AG04450 (cell line): Measurements from ENCODE around the gene SORCS2. TPM values are rescaled to one million over a fixed set of nuclear protein-coding genes. Genes with fewer than 3 reads are reported as not detected.

Source experiments
- CTCF ChIA-PET: fragments of 300-600, 350-600 bp; formaldehyde crosslinking; extraction: SDS; loops from one replicate; lab custom pipeline; 2022; ENCODE audit warnings: antibody characterized with exemption, inconsistent platforms; lab: Charles Lee
- POLR2A ChIA-PET: fragments of 350-600 bp; formaldehyde crosslinking; extraction: SDS; loops from one replicate; lab custom pipeline; 2021; ENCODE audit warnings: antibody characterized with exemption, inconsistent platforms; lab: Yijun Ruan, JAX
- DNase-seq: peaks from one replicate; pipeline ENCODE4 v3.0.0-alpha.2; 2011; ENCODE audit warnings: low read depth, low spot score
- H3K27ac ChIP-seq: one replicate; pipeline ENCODE4 v1.5.1; 2012; ENCODE audit warnings: low read depth, low read length, control low read depth
- H3K27me3 ChIP-seq: one replicate; pipeline ENCODE4 v1.6.0; 2012; ENCODE audit warnings: low read length; ENCODE audit not compliant: control insufficient read depth, insufficient read depth
- H3K4me3 ChIP-seq: 2 replicates; pipeline ENCODE4 v1.5.1; 2011; ENCODE audit warnings: mild to moderate bottlenecking, low read depth, low read length, control low read depth
- H3K9me3 ChIP-seq: 2 replicates; pipeline ENCODE4 v1.5.1; 2012; ENCODE audit warnings: low read length; ENCODE audit not compliant: control insufficient read depth, insufficient read depth
- polyA plus RNA-seq: library from polyadenylated mRNA; depleted of rRNA; stranded (reverse); fragments of >200 nt; gene quantifications from 2 replicates; pipeline ENCODE4 v1.2.3, GENCODE V29; 2011
- TF ChIP-seq, protein P1 (sequence below): IDR thresholded peaks from 2 replicates; pipeline ENCODE4 v1.5.1; 2011; ENCODE audit warnings: low read depth, low read length, control low read depth, inconsistent platforms

Gene SORCS2
- polyA plus RNA-seq, 1 experiment, result 0.29 TPM

- ChIA-PET CTCF (no interaction called here), POLR2A (no interaction called here)
- TF ChIP-seq, protein P1, sequence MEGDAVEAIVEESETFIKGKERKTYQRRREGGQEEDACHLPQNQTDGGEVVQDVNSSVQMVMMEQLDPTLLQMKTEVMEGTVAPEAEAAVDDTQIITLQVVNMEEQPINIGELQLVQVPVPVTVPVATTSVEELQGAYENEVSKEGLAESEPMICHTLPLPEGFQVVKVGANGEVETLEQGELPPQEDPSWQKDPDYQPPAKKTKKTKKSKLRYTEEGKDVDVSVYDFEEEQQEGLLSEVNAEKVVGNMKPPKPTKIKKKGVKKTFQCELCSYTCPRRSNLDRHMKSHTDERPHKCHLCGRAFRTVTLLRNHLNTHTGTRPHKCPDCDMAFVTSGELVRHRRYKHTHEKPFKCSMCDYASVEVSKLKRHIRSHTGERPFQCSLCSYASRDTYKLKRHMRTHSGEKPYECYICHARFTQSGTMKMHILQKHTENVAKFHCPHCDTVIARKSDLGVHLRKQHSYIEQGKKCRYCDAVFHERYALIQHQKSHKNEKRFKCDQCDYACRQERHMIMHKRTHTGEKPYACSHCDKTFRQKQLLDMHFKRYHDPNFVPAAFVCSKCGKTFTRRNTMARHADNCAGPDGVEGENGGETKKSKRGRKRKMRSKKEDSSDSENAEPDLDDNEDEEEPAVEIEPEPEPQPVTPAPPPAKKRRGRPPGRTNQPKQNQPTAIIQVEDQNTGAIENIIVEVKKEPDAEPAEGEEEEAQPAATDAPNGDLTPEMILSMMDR, result no peak
- H3K27ac ChIP-seq, result no peak overlapping the region
- DNase-seq, result no peak
- peaks cover 22% of the 10 kb centered on the region for H3K27me3 ChIP-seq
- no peaks in the 10 kb centered on the region for H3K9me3 ChIP-seq
- H3K4me3 ChIP-seq, result no peak overlapping the region
These were observed 22.3 kb upstream of the SORCS2 start for GRCh38 chr4:7170012-7170411.

DNA sequence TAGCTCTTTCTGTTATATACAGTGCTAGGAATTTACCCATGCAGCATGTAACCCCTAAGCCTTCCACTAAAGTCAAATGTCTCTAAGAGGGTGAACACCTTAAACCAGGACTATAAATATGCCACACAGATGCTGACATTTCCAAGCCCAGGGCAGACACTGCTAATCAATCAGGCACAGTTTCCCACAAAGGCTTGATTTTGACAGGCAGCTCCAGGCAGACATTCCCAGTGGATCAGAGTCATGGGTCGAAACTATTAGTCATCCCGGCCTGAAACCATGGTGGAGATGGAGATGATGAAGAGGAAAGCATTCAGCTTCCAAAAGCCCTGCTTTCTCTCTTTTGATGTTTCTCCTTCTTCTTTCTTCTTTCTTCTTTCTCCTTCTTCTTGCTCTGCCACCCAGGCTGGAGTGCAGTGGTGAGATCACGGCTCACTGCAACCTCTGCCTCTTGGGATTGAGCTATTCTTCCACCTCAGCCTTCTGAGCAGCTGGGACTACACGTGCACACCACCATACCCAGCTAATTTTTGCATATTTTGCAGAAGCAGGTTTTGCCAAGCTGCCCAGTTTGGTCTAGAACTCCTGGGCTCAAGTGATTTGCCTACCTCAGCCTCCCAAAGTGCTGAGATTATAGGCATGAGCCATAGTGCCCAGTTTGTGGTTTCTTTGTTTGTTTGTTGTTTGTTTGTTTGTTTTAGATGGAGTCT lies 21.0 kb upstream of the SORCS2 start:
- POLR2A ChIA-PET, result no interaction called here
- CTCF ChIA-PET, result no interaction called here
- no peak for DNase-seq
- peaks cover 17% of the 10 kb centered on the region for H3K27me3 ChIP-seq
- H3K4me3 ChIP-seq, result no peak overlapping the region
- TF ChIP-seq, protein P1, result no peak
- no peaks in the 10 kb centered on the region for H3K9me3 ChIP-seq
- H3K27ac ChIP-seq, result no peak overlapping the region

- Histone ChIP-seq H3K4me3 (no peak overlapping the region), H3K27me3 (peaks cover 9% of the 10 kb centered on the region), H3K27ac (no peak overlapping the region), H3K9me3 (no peaks in the 10 kb centered on the region)
- no peak for DNase-seq
- ChIA-PET POLR2A (no interaction called here), CTCF (no interaction called here)
- TF ChIP-seq, protein P1, result no peak
These were observed 19.8 kb upstream of the SORCS2 start for GRCh38 chr4:7172508-7172907.

DNA sequence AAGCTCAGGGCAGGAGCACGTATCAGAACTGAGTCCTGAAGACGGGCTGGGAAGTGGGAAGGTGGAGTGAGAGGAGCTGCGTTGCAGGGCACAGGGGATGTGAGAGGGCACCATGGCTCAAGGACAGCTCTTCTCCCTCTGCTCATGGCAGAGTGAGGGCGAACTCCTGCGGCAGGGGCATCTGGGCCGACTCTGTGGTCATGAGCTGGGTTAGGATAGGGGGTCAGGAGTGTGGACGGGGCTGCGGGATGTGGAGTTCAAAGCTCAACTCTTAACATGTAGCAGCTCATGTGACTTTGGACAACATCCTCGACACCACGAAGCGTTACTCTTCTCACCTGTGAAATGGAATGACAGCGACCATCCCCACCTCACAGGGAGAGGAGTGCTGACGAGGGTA lies 19.4 kb upstream of the SORCS2 start:
- Histone ChIP-seq H3K27me3 (peaks cover 6% of the 10 kb centered on the region), H3K9me3 (no peaks in the 10 kb centered on the region), H3K4me3 (no peak overlapping the region), H3K27ac (no peak overlapping the region)
- ChIA-PET CTCF (no interaction called here), POLR2A (no interaction called here)
- no peak for DNase-seq
- TF ChIP-seq, protein P1, result no peak

DNA sequence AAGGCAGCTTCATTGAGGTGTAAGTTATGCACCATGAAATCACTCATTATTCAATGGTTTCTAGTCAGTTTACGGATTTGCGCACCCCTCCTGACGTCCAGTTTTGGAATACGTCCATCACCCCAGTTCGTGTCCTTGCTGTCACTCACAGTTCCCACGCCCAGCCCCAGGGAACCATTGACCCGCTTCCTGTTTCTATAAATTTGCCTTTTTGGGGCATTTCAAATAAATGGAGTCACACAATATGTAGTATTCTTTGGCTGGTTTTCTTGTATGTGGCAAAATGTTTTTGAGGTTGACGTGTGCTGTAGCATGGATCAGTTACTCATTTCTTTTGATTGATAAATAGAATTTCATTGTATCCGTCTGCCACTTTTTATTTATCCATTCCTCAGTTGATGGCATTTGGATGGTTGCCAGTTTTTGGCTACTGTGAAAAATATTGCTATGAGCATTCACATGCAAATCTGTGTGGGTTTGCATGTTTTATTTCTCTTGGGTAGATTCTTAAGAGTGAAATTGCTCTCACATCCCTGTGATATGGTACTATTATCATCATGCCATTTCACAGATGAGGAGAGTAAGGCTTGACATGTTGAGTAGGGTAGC lies 18.4 kb upstream of the SORCS2 start:
- H3K9me3 ChIP-seq, result peaks cover 2% of the 10 kb centered on the region; the same call in 1 of the 2 replicates
- H3K4me3 ChIP-seq, result no peak overlapping the region
- no peak overlapping the region for H3K27ac ChIP-seq
- CTCF ChIA-PET, result no interaction called here
- TF ChIP-seq, protein P1, result no peak
- no peak for DNase-seq
- H3K27me3 ChIP-seq, result peaks cover 3% of the 10 kb centered on the region
- POLR2A ChIA-PET, result no interaction called here
